NCI-H82 treated with DMSO at 0.1 percent for 48 hours (cell line): ENCODE measurements around the gene ANKRD44.

Experiments
- DNase-seq: peaks from one replicate; lab custom pipeline; 2025; ENCODE audit not compliant: unreplicated experiment; lab: John Stamatoyannopoulos, UW

The ANKRD44 gene

DNA sequence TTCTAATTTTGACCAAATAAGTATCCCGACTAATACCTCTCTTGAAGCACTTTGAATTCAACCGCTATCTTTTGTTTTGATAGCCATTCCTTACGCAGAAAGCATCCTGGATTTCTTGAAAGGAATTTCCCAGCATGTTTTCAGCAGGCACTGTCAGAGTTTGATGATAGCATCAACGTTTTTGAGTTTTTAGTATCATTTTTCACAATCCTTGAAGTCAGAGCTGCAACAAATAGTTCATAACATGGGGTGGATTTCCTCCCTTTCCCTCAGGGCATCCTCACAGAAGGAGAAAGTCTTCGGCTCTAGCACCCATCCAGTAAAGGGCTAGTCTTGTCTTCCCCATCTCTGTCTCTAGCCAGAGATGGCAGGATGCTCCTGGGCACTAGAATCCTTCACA lies 46.2 kb downstream of the ANKRD44 start:
- DNase-seq = no peak

GRCh38 chr2:197263077-197263476 lies 47.5 kb downstream of the ANKRD44 start:
- no peak for DNase-seq

DNA sequence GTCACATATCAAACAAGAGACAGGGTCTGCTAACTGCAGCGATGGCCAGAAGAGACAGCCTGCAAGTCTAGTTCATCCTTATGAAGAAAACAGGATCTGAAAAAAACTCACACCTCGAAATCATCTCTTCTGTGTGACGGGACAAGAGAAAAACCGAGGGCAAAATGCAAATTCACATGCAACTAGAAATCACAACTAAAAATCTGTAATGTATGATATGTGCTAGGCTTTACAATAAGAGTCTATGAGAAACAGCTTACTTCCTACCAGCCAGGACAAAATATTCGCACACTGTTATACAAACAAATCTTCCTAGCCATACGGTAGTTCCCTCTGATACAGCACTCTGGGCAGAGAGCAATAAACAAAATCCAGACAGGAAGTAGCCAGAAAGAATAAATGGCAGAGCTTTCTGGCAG lies 48.8 kb downstream of the ANKRD44 start:
- DNase-seq = no peak

GRCh38 chr2:197259470-197259999 lies 51.0 kb downstream of the ANKRD44 start:
- DNase-seq = no peak

- no peak for DNase-seq
Observed at GRCh38 chr2:197258580-197258979, 52.0 kb downstream of the ANKRD44 start.

- no peak for DNase-seq
Observed at GRCh38 chr2:197256547-197257170, 53.9 kb downstream of the ANKRD44 start.

DNA sequence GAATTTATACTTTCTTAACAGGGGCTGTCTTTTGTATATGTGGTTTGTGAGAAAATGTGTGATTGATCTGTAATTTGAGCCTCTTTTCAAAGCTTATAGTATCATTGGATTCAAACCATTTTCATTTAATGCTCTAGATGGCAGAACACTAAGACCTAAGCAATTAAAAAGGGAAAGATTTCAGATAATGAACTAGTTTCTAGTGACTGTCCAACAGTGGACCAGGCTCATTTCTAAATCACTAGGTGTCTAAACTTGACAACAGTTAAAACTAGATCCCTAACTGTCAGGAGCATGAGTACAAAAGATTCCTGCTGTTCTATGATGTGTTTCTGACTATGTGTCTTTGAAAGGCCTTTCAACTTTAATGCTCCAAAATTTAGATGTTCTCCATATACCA lies 54.6 kb downstream of the ANKRD44 start:
- DNase-seq = no peak

DNA sequence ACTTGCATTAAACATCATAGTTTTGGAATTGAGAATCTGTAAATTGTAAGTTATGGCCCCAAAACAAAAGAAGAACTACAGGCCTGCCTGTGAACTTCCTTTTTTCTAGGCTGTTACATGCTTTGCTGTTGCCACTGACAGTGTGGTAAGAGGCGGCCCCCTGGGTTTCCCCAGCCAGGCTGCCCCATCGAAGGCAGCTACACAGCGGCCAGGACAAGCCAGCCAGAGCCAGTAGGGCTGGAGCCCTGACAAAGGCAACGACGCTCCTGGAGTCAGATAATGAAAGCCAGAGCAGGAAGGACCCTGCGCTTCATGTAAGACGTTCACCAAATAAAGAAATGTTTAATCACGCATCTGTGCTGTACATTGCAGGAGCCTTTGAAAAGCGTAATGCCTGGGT lies 55.0 kb downstream of the ANKRD44 start:
- no peak for DNase-seq

DNA sequence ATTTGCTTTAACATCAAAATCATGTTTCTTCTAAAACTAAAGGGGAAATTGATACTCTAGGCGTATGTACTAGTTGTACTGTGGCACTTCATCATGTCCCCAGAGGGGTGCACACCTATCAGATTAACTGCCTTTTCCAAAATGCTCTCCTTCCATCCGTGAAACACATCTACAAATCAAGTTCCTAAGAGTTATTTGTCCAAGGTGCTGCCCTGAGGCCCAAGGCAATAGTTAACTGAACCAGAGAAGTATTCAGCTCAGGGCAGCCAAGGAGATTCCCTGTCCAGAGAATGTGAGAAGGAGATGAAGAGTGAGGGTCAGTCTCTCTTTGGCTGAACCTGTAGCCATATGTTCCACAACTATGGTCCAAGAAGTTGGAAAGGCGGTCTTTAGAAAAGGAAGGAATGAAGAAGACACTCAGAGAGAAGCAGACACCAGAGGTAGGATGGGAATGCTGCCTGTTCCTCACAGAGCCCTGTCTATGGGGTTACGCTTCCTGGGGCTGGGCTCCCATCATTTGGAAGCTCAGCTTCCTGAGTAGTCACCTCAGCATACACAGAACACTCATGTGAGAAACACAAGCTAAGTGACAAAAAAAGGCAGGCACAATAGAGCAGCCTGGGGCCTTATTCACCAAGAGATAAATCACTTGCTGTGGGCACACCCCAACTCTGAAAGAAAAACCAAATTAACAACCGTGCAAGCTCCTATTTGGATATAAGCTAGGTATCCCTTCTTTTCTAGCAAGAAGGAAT lies 55.6 kb downstream of the ANKRD44 start:
- no peak for DNase-seq

DNA sequence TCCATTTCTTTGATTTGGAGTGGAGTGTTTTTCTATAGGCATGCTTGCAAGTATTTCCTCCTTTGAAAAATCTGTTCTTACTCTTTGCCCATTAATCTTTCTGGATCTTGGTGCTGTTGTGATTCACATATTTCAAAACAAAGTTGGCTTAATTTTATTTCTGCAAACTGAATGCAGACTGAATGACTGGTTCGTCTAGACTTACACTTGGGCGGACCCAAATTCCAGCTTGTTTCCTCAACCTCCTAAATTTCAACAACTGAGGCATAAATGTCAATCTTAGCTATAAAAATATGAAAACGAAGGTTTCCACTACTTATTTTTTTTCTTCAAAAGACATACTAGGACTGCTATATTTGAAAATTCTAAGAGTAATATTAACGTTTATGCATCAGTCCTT lies 59.0 kb downstream of the ANKRD44 start:
- DNase-seq = no peak

- DNase-seq = no peak
Observed at GRCh38 chr2:197251163-197251562, 59.4 kb downstream of the ANKRD44 start.

DNA sequence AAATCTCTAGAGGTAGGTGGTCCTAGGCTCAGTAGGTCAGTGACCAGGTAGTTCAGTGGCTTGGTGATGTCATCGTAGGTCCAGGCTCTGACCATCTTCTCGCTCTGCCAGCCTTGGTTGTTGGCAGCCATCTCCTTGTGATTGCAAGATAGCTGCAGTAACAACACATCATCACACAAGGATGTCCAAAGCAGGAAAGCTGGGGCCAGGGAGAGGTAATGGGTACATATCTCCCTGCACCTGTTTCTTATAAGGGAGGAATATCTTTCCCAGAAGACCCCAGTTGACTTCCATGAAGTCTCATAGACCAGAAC lies 60.5 kb downstream of the ANKRD44 start:
- no peak for DNase-seq

- DNase-seq = no peak
Observed at GRCh38 chr2:197249381-197250083, 61.0 kb downstream of the ANKRD44 start.

- DNase-seq = no peak
Observed at GRCh38 chr2:197248623-197249022, 62.0 kb downstream of the ANKRD44 start.

DNA sequence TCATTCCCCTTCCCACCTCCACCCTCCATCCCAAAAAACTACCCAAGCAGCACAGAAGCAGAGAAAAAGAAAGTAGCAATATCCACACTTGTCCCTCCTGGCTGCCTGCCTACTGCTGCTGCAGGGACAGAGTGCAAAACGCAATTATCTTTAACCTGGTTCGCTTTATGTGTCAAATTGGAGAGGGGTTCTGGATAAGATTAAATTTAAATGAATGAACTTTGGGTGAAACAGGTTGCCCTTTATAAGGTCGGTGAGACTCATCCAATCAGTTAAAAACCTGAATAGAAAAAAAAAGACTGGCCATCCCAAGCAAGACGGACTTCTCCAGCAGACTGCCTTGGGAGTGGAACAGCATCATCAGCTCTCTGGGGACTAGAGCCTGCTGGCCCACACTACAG lies 62.6 kb downstream of the ANKRD44 start:
- no peak for DNase-seq

- DNase-seq = no peak
Observed at GRCh38 chr2:197247083-197247482, 63.5 kb downstream of the ANKRD44 start.

DNA sequence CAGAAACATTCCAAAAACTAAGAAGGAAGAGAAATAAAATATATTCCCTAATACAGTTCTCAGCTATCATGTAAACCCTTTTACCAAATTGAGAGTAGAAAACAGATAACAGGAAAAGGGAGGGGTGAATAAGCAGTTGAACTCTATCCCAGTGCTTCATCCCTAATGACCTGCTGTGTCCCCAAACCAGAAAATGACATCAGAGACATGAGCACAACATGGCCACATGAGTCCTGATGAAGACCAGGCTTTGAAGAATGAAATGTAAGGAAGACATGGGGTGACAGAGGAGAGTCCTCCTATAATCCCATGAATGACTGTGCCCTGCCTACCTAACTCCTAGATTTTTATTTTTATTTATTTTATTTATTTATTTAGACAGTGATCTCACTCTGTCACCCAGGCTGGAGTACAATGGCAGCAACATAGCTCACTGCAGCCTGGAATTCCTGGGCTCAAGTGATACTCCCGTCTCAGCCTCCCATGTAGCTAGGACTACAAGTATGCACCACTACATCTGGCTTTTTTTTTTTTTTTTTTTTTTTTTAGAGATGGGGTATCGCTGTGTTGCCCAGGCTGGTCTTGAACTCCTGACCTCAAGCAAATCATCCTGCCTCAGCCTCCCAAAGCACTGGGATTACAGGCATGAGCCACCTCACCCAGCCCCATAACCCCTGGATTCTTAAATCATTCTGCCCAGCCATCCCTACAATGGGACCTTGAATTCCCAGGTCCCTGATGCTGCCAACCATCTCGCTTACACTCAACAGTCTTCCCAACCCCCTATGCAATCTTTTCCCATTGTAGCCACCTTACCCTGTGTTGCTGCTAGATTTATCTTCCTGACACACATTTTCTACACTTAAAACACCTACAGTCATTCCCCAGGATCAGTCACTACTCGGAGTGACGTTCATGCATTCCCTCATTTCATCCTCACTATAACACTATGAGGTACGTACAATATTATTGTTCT lies 64.5 kb downstream of the ANKRD44 start:
- DNase-seq = no peak

DNA sequence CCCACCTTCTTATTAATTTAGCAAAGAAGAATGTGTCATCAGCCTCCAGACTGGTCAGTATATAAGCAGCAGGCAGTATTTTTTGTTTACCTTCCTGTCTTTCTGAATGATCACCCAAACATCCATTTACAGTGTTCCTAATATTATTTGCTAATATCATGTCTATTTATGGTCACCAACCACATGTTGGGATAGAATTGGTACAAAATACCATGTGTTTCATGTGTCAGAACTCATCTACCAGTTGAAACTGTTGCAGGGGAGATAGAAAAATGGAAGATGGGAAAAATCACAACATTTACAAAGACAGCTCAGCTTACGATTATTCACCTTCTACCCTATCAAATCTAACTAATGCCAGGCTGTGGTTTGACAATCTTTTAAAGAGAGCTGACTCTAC lies 66.2 kb downstream of the ANKRD44 start:
- no peak for DNase-seq

DNA sequence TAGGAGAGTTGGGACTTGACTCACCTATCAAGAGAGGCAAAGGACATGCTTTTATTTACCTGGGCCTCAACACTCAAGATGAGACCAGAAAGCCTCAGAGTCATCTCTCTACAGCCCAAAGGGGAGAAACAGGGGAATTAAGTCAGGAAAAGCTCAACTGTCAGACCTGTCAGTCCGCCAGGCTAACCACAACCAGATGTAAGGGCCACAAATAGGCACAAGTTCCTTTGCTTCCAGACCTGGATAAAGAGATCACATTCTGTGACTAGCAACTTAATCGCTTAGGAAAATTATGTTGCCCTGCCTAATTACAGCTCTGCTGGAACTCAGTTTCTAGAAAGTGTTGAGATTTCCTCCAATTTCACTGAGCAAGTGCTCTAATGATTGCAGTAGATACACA lies 67.9 kb downstream of the ANKRD44 start:
- DNase-seq = no peak

- no peak for DNase-seq
Observed at GRCh38 chr2:197241596-197241995, 69.0 kb downstream of the ANKRD44 start.

DNA sequence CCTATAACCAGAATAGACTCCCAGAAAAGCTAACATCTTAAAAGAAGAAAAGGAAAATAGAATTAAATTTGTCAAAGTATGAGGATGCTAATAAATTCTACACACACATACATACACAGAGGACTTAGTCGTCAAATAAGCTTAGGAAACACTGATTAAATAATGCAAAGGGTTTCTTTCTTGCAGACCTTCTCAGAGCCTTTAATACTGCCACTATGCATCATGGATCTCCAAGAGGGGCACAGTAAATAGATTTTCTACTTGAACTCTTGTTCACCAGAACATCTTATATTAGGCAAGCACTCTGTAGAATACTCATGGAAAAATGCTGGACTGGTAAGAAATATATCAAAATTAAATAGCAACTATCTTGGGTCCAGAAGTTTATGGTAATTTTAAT lies 69.4 kb downstream of the ANKRD44 start:
- DNase-seq = no peak
